Caco-2 (cell line): ENCODE data around the gene KRT5. TPM values are rescaled to one million over a fixed set of nuclear protein-coding genes. Genes with fewer than 3 reads are reported as not detected.

Experiments
- BruUV-seq: library from RNA; stranded (reverse); fragments of 400-500 nt; replicated peaks from 2 replicates; lab custom pipeline; 2021; lab: Mats Ljungman, UMichigan
- CTCF ChIA-PET: fragments of 300-600 bp; sonication (Branson Sonifier 250); formaldehyde crosslinking; loops from one replicate; lab custom pipeline; 2022; ENCODE audit warnings: antibody characterized with exemption; lab: Charles Lee
- POLR2A ChIA-PET: fragments of 300-600 bp; sonication (Branson Sonifier 250); formaldehyde crosslinking; loops from one replicate; lab custom pipeline; 2022; ENCODE audit warnings: antibody characterized with exemption; lab: Charles Lee
- DNase-seq, 2 experiments: peaks; one replicate each; pipeline versions ENCODE4 v3.0.0 to v3.0.0-alpha.2; 2020 to 2022
- H3K27me3 ChIP-seq: replicated peaks from 2 replicates; pipeline ENCODE4 v1.6.0; 2011; ENCODE audit warnings: low read length; ENCODE audit not compliant: control insufficient read depth, insufficient read depth
- H3K36me3 ChIP-seq: 2 replicates; pipeline ENCODE4 v1.5.1; 2011; ENCODE audit warnings: low read length; ENCODE audit not compliant: control insufficient read depth, insufficient read depth
- H3K4me1 ChIP-seq: fragments of 250-450 bp; sonication (Bioruptor Pico); 2 replicates; pipeline ENCODE4 v1.5.1; 2020; ENCODE audit warnings: mild to moderate bottlenecking
- H3K4me3 ChIP-seq: 2 replicates; pipeline ENCODE4 v1.5.1; 2011; ENCODE audit warnings: low read depth, mild to moderate bottlenecking, control low read depth, low read length
- H3K9me3 ChIP-seq: fragments of 250-450 bp; sonication (Bioruptor Pico); 2 replicates; pipeline ENCODE4 v1.5.1; 2020; ENCODE audit warnings: mild to moderate bottlenecking, moderate library complexity
- H3K27ac Mint-ChIP-seq: one replicate; pipeline ENCODE4 v1.8.0; 2022; ENCODE audit warnings: mixed read lengths; ENCODE audit not compliant: unreplicated experiment
- H3K27me3 Mint-ChIP-seq: one replicate; pipeline ENCODE4 v1.8.0; 2022; ENCODE audit warnings: mixed read lengths; ENCODE audit not compliant: insufficient read depth, unreplicated experiment
- H3K36me3 Mint-ChIP-seq: one replicate; pipeline ENCODE4 v1.8.0; 2022; ENCODE audit warnings: mild to moderate bottlenecking, mixed read lengths; ENCODE audit not compliant: insufficient read depth, unreplicated experiment
- H3K4me1 Mint-ChIP-seq: one replicate; pipeline ENCODE4 v1.8.0; 2022; ENCODE audit warnings: low read depth, mixed read lengths; ENCODE audit not compliant: unreplicated experiment
- H3K4me3 Mint-ChIP-seq: one replicate; pipeline ENCODE4 v1.8.0; 2022; ENCODE audit warnings: mild to moderate bottlenecking, moderate library complexity, mixed read lengths; ENCODE audit not compliant: unreplicated experiment
- H3K9me3 Mint-ChIP-seq: one replicate; pipeline ENCODE4 v1.8.0; 2022; ENCODE audit warnings: mixed read lengths; ENCODE audit not compliant: unreplicated experiment
- intact Hi-C: fragments of 100-400 bp; cut with micrococcal nuclease; formaldehyde crosslinking; loops from one replicate; pipeline ENCODE4 v1.10.0; 2022; ENCODE audit not compliant: unreplicated experiment
- total RNA-seq: library from RNA; stranded (reverse); gene quantifications from 2 replicates; pipeline ENCODE4 v1.2.3, GENCODE V29; 2022
- TF ChIP-seq, protein P1 (sequence below), 2 experiments: fragments of 200-600 bp in 1 of 2; IDR thresholded peaks; 1 replicate in 1 of 2; 2 replicates in 1 of 2; pipeline versions ENCODE4 v1.5.1 to v1.8.0; 2011 to 2022; ENCODE audit warnings: antibody characterized with exemption in 1 of 2, control low read depth in 1 of 2, inconsistent platforms in 1 of 2, low read depth in 1 of 2, low read length in 1 of 2, mild to moderate bottlenecking in 1 of 2, moderate library complexity in 1 of 2; ENCODE audit not compliant: insufficient read depth in 1 of 2, severe bottlenecking in 1 of 2, unreplicated experiment in 1 of 2

Gene KRT5
- total RNA-seq, 1 experiment from 2014 or later = 0.50 TPM

DNA sequence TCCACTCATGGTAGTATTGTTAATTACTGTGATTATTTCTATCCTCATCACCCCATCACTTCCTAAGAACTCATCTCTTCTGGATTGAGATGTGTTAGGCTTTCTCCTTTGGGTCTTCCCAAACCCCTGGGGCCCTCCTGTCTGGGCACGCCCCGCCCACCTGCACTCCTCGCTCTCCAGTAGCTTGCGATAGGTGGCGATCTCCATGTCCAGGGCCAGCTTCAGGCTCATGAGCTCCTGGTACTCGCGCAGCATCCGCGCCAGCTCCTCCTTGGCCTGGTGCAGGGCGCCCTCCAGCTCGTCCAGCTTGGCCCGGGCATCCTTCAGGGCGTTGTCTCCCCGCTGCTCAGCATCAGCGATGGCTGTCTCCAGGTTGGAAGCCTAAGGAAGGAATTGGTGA lies 25.9 kb upstream of the KRT5 start:
- no TSS peak for BruUV-seq
- TF ChIP-seq, protein P1, sequence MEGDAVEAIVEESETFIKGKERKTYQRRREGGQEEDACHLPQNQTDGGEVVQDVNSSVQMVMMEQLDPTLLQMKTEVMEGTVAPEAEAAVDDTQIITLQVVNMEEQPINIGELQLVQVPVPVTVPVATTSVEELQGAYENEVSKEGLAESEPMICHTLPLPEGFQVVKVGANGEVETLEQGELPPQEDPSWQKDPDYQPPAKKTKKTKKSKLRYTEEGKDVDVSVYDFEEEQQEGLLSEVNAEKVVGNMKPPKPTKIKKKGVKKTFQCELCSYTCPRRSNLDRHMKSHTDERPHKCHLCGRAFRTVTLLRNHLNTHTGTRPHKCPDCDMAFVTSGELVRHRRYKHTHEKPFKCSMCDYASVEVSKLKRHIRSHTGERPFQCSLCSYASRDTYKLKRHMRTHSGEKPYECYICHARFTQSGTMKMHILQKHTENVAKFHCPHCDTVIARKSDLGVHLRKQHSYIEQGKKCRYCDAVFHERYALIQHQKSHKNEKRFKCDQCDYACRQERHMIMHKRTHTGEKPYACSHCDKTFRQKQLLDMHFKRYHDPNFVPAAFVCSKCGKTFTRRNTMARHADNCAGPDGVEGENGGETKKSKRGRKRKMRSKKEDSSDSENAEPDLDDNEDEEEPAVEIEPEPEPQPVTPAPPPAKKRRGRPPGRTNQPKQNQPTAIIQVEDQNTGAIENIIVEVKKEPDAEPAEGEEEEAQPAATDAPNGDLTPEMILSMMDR (IDR thresholded peaks at IDR 0.05; ENCODE audit: insufficient read depth in 1 of 2, low read depth in 1 of 2, low read length in 1 of 2, severe bottlenecking in 1 of 2, unreplicated experiment in 1 of 2) = no peak
- CTCF ChIA-PET = no interaction called here
- Mint-ChIP-seq H3K27me3 (no peaks in the 10 kb centered on the region), H3K4me3 (no peak overlapping the region), H3K4me1 (peaks cover 11% of the 10 kb centered on the region), H3K27ac (no peak overlapping the region), H3K9me3 (no peaks in the 10 kb centered on the region), H3K36me3 (peaks cover 3% of the 10 kb centered on the region)
- no peaks in the 10 kb centered on the region for H3K36me3 ChIP-seq
- no peaks in the 10 kb centered on the region for H3K9me3 ChIP-seq
- POLR2A ChIA-PET = no interaction called here
- intact Hi-C loops = no loop called here
- no peak overlapping the region for H3K4me3 ChIP-seq
- DNase-seq = no peak
- H3K27me3 ChIP-seq = no peaks in the 10 kb centered on the region
- H3K4me1 ChIP-seq = peaks cover 22% of the 10 kb centered on the region

DNA sequence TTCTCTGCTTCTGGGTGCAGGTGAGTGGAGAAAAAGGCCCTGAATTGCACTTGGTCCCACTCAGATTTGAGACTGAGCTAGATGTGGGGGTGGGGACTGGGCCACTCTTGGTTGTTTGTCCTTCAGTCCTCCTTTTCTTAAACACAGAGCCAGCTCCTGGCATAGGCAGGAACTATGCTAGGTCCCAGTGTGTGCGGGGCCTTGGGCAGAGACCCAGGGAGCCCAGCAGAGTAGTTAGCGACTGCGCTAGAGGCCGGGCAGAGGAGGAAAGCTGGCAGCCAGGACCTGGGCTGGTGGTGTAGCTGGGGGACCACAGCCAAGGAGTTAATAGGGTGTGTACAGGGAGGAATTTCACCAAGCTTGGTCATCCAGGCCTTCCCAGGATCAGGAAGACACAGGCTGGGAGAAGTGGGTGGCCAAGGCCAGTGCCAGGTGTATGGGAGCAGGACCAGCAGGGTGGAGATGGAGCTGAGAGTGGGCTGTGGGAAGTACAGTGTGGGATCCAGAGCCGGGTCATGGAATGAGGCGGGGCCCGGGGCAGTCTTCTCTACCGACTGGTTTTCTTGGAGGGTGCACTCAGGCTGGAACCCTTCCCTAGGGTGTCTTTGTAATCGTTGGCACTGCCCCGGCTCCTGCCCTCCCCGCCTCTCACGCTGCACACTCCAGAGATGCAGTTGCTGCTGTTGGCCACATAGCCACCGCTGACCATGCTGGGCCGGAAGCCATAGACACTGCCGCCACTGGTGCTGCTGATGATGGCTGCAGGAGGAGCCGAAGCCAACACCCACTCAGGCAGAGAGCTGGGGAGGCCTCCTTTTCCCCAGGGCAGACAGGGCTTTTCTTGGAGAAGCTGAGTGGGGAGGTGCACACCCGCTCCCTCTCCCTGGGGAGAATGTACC lies 24.0 kb upstream of the KRT5 start:
- ChIA-PET POLR2A (no interaction called here), CTCF (interaction anchor here (0.6 kb wide), 1 partner anchor 386 kb away, joined by 3 read pairs; no protein-coding TSS in a partner anchor)
- no peaks in the 10 kb centered on the region for H3K36me3 Mint-ChIP-seq
- Histone ChIP-seq H3K4me3 (no peak overlapping the region), H3K9me3 (no peaks in the 10 kb centered on the region), H3K36me3 (no peaks in the 10 kb centered on the region), H3K4me1 (peaks cover 9% of the 10 kb centered on the region), H3K27me3 (no peaks in the 10 kb centered on the region)
- no peak overlapping the region for H3K4me3 Mint-ChIP-seq
- peaks cover 7% of the 10 kb centered on the region for H3K4me1 Mint-ChIP-seq
- BruUV-seq = no TSS peak
- TF ChIP-seq, protein P1 (IDR thresholded peaks at IDR 0.05; ENCODE audit: insufficient read depth in 1 of 2, low read depth in 1 of 2, low read length in 1 of 2, severe bottlenecking in 1 of 2, unreplicated experiment in 1 of 2) = no peak
- intact Hi-C loops = no loop called here
- DNase-seq = no peak
- no peaks in the 10 kb centered on the region for H3K27me3 Mint-ChIP-seq
- H3K27ac Mint-ChIP-seq = no peak overlapping the region
- no peaks in the 10 kb centered on the region for H3K9me3 Mint-ChIP-seq

DNA sequence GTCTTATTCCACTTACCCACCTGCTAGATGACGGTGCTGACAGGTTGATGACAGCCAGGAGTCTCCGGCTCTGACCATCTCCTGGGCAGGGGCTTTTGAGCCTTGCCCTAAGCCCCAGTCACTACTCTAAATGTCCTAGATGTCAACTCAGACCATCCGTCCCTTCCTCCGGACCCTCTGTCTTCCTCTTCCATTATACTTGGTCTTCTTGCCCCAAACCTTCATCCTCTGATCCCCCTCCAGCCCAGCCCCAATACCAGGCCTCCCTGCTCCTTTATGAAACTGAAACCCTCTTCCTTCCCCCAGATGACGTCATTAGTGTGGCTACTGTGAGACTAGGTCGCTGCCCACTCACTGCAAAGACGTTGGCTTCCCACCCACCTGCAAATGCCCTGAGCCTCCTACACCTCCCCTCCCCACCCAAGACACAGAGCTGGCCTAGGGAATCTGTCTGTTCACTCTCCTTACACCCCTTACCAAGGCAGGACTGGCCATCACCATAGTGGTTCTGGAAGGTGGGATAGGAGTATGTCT lies 22.7 kb upstream of the KRT5 start:
- no peaks in the 10 kb centered on the region for H3K27me3 ChIP-seq
- intact Hi-C loops = no loop called here
- Mint-ChIP-seq H3K27me3 (no peaks in the 10 kb centered on the region), H3K4me3 (no peak overlapping the region), H3K4me1 (peaks cover 14% of the 10 kb centered on the region), H3K9me3 (no peaks in the 10 kb centered on the region), H3K27ac (no peak overlapping the region), H3K36me3 (no peaks in the 10 kb centered on the region)
- no peak for DNase-seq
- no peaks in the 10 kb centered on the region for H3K9me3 ChIP-seq
- H3K36me3 ChIP-seq = no peaks in the 10 kb centered on the region
- no TSS peak for BruUV-seq
- H3K4me3 ChIP-seq = no peak overlapping the region
- TF ChIP-seq, protein P1 (IDR thresholded peaks at IDR 0.05; ENCODE audit: insufficient read depth in 1 of 2, low read depth in 1 of 2, low read length in 1 of 2, severe bottlenecking in 1 of 2, unreplicated experiment in 1 of 2) = no peak
- peaks cover 16% of the 10 kb centered on the region for H3K4me1 ChIP-seq
- ChIA-PET POLR2A (no interaction called here), CTCF (no interaction called here)
